Measurements from ENCODE around the gene DNASE2.

DNASE2 gene

GRCh38 chr19:12833738-12834565 is 47.3 kb downstream of the DNASE2 start:
- no peak for DNase-seq (ENCODE audit: low spot score)

GRCh38 chr19:12833418-12833737 is 47.9 kb downstream of the DNASE2 start:
- no peak for DNase-seq (ENCODE audit: low spot score)

GRCh38 chr19:12828494-12828893 is 52.8 kb downstream of the DNASE2 start:
- no peak for DNase-seq (ENCODE audit: low spot score)

- no peak for DNase-seq (ENCODE audit: low spot score)
Measured at GRCh38 chr19:12825254-12826131, 55.8 kb downstream of the DNASE2 start.
